Urothelium cell line (cell line): Measurements from ENCODE around the gene BPIFB3.
A peak's percentile ranks its signal among the peaks of the same experiment; 100 is the strongest.

Experiments
- DNase-seq: peaks from one replicate; pipeline ENCODE4 v3.0.0; 2011; ENCODE audit warnings: low spot score, mixed read lengths
- FAIRE-seq: peaks from 2 replicates; lab custom pipeline; 2011; peaks lifted over from hg19 to GRCh38; lab: Jason Lieb, UNC

Gene BPIFB3

GRCh38 chr20:33015700-33016580 lies 37.8 kb upstream of the BPIFB3 start:
- FAIRE-seq (no peak), DNase-seq (no peak)

- DNase-seq (no peak), FAIRE-seq (no peak)
Observed at GRCh38 chr20:33016581-33017109, 37.1 kb upstream of the BPIFB3 start.

- FAIRE-seq (peak; percentile 5), DNase-seq (no peak)
Observed at GRCh38 chr20:33017542-33017941, 36.2 kb upstream of the BPIFB3 start.

- DNase-seq (no peak), FAIRE-seq (no peak)
Observed at GRCh38 chr20:33018169-33018931, 35.4 kb upstream of the BPIFB3 start.

GRCh38 chr20:33019465-33020277 lies 34.0 kb upstream of the BPIFB3 start:
- FAIRE-seq: no peak
- no peak for DNase-seq

- FAIRE-seq (no peak), DNase-seq (no peak)
Observed at GRCh38 chr20:33020278-33021161, 33.2 kb upstream of the BPIFB3 start.

GRCh38 chr20:33021879-33022278 lies 31.8 kb upstream of the BPIFB3 start:
- no peak for FAIRE-seq
- no peak for DNase-seq

- DNase-seq (no peak), FAIRE-seq (no peak)
Observed at GRCh38 chr20:33022289-33022688, 31.4 kb upstream of the BPIFB3 start.

- DNase-seq (no peak), FAIRE-seq (no peak)
Observed at GRCh38 chr20:33022694-33023438, 30.8 kb upstream of the BPIFB3 start.

- no peak for FAIRE-seq
- DNase-seq: no peak
Observed at GRCh38 chr20:33023439-33024242, 30.1 kb upstream of the BPIFB3 start.

- FAIRE-seq: no peak
Observed at GRCh38 chr20:33024243-33024560, 29.5 kb upstream of the BPIFB3 start.

GRCh38 chr20:33024609-33025317 lies 28.9 kb upstream of the BPIFB3 start:
- DNase-seq (no peak), FAIRE-seq (peak; percentile 67)

More at GRCh38 chr20:33024243-33024560, 29.5 kb upstream of the BPIFB3 start:
- no peak for DNase-seq

GRCh38 chr20:33025318-33025876 lies 28.3 kb upstream of the BPIFB3 start:
- DNase-seq (no peak), FAIRE-seq (peak; percentile 20)

- DNase-seq (no peak), FAIRE-seq (no peak)
Observed at GRCh38 chr20:33026072-33026778, 27.5 kb upstream of the BPIFB3 start.

GRCh38 chr20:33026779-33027759 lies 26.6 kb upstream of the BPIFB3 start:
- FAIRE-seq (no peak), DNase-seq (no peak)
